ENCODE results near the gene FARSA.
"Not testable (repeated sequence)": the region's sequence is repeated elsewhere in the genome, so short reads cannot be mapped to it uniquely, and the experiment has no call there.

Gene FARSA

DNA sequence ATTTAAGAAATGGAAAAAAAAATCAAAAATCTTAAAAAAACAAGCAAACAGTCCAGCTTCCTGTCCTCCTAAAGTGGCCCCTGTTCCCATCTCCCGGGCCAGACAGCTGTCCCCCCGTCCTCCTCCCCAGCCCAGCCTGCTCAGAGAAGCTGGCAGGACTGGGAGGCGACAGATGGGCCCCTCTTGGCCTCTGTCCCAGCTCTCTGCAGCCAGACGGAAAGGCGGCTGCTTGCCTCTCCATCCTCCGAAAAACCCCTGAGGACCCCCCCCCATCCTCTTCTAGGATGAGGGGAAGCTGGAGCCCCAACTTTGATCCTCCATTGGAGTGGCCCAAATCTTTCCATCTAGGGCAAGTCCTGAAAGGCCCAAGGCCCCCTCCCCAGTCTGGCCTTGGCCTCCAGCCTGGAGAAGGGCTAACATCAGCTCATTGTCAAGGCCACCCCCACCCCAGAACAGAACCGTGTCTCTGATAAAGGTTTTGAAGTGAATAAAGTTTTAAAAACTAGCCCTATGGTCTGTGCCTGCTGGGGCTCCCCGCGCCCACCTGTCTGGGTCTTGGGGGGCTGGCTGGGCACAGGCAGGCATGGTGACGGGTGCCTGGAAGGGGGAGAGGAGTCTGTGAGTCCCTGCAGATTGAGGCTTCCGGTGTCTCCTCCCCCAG, 19.8 kb upstream of the FARSA start:
- no peak for DNase-seq (ENCODE audit: low read depth)
- TF ChIP-seq, protein P1, sequence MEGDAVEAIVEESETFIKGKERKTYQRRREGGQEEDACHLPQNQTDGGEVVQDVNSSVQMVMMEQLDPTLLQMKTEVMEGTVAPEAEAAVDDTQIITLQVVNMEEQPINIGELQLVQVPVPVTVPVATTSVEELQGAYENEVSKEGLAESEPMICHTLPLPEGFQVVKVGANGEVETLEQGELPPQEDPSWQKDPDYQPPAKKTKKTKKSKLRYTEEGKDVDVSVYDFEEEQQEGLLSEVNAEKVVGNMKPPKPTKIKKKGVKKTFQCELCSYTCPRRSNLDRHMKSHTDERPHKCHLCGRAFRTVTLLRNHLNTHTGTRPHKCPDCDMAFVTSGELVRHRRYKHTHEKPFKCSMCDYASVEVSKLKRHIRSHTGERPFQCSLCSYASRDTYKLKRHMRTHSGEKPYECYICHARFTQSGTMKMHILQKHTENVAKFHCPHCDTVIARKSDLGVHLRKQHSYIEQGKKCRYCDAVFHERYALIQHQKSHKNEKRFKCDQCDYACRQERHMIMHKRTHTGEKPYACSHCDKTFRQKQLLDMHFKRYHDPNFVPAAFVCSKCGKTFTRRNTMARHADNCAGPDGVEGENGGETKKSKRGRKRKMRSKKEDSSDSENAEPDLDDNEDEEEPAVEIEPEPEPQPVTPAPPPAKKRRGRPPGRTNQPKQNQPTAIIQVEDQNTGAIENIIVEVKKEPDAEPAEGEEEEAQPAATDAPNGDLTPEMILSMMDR (IDR thresholded peaks at IDR 0.05; ENCODE audit: low read length, missing control alignments), result no peak
- H3K4me3 ChIP-seq (replicated peaks; ENCODE audit: low read depth, low read length), result peak overlapping the region; percentile 3

DNA sequence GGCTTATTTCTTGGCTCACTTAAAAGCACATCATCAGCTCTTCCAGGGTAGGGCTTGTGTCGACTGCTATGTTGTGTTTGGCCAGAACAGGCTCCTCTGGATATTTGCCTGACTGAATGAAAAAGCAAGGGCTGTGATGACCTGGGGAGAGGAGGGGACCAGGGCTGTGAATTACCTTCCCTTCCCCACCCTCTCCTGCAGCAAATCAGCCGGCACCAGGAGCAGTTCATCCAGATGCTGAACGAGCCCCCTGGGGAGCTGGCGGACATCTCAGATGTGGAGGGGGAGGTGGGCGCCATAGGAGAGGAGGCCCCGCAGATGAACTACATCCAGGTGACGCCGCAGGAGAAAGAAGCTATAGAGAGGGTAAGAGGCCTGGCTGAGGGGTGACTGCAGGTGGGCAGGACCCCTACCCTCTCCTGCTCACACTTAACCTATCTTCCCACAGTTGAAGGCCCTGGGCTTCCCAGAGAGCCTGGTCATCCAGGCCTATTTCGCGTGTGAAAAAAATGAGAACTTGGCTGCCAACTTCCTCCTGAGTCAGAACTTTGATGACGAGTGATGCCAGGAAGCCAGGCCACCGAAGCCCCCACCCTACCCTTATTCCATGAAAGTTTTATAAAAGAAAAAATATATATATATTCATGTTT, 19.1 kb upstream of the FARSA start:
- H3K4me3 ChIP-seq (replicated peaks; ENCODE audit: low read depth, low read length), result no peak overlapping the region
- peak; percentile 86 for DNase-seq (ENCODE audit: low read depth)
- TF ChIP-seq, protein P1 (IDR thresholded peaks at IDR 0.05; ENCODE audit: low read length, missing control alignments), result no peak

DNA sequence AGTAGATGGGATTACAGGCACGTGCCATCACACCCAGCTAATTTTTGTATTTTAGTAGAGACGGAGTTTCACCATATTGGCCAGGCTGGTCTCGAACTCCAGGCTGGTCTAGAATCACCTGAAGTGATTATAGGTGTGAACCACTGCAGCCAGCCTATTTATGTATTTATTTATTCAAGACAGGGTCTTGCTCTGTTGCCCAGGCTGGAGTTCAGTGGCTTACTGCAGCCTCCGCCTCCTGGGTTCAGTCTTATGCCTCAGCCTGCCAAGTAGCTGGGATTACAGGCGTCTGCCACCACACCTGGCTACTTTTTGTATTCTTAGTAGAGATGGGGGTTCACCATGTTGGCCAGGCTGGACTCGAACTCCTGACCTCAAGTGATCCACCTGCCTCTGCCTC, 18.5 kb upstream of the FARSA start:
- DNase-seq (ENCODE audit: low read depth); H3K4me3 ChIP-seq (replicated peaks; ENCODE audit: low read depth, low read length): not testable (repeated sequence)

DNA sequence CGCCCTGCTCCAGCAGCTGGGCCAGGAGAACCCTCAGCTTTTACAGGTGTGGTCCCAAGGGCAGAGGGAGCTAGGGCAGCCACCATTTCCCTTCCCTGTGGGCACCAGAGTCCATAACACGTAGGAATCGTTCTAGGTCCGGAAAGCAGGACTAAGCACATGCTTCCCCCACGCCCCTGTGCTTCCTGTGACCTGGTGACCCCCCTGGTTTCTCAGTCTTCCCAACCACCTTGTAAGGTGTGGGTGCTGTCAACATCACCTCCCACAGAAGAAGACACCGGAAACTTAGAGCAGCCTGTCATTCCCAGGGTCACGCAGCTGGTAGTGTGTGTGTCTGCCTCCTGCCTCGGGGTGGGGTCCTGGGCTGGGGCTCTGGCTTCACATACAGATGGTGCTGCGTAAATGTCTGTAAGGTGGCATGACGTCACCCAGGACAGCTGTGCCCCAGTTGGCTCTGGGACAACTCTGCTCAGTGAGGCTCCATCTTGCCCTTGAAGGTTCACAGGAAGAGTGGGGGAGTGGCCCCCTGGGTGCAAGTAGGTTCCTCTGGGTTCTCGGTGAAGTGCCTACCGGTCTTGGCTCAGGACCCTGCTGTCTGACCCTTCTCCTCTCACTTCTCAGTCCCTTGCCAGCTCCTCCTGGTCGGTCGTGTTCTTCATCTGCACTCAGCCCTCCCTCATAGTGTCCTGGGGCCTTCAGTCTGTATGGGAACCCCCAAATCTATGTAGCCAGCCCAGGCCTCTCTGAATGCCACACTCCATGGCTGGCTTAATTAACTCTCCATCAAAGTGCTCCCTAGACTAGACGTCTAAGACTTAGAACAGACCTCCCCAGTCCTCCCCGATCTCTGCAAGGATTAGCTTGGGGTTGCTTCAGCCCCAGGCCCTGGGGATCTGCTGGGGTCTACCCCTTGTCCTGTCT, 16.1 kb upstream of the FARSA start:
- DNase-seq (ENCODE audit: low read depth), result no peak
- TF ChIP-seq, protein P1 (IDR thresholded peaks at IDR 0.05; ENCODE audit: low read length, missing control alignments), result no peak

DNA sequence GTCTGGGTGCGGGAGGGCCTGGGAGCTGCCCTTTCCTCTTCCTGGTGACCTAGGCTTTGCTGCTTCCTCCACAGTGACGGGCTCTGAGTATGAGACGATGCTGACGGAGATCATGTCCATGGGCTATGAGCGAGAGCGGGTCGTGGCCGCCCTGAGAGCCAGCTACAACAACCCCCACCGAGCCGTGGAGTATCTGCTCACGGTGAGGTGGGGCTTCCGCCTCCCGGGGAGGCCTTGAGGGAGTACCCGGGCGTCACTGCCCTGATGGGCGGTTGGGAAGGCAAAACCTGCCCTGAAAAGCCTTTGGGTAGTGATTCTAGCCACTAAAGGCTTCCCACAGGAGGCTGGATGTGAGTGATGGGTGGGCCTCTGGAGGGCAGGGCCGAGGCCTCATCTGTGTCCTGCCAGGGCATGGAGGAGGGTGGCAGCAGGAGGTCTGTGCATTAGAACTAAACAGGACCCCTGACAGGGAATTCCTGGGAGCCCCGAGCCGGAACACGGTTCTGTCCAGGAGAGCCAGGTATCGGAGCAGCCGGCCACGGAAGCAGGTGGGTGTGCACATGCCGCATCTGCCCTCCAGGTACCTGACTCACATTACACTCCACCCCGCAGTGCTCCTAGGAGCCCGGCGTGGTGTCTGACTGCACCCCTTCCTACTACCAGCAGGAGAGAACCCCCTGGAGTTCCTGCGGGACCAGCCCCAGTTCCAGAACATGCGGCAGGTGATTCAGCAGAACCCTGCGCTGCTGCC, 15.3 kb upstream of the FARSA start:
- DNase-seq (ENCODE audit: low read depth), result no peak
- TF ChIP-seq, protein P1 (IDR thresholded peaks at IDR 0.05; ENCODE audit: low read length, missing control alignments), result no peak
- H3K4me3 ChIP-seq (replicated peaks; ENCODE audit: low read depth, low read length), result no peak overlapping the region

More for the DNA sequence above, 16.1 kb upstream of the FARSA start:
- H3K4me3 ChIP-seq (replicated peaks; ENCODE audit: low read depth, low read length), result no peak overlapping the region

DNA sequence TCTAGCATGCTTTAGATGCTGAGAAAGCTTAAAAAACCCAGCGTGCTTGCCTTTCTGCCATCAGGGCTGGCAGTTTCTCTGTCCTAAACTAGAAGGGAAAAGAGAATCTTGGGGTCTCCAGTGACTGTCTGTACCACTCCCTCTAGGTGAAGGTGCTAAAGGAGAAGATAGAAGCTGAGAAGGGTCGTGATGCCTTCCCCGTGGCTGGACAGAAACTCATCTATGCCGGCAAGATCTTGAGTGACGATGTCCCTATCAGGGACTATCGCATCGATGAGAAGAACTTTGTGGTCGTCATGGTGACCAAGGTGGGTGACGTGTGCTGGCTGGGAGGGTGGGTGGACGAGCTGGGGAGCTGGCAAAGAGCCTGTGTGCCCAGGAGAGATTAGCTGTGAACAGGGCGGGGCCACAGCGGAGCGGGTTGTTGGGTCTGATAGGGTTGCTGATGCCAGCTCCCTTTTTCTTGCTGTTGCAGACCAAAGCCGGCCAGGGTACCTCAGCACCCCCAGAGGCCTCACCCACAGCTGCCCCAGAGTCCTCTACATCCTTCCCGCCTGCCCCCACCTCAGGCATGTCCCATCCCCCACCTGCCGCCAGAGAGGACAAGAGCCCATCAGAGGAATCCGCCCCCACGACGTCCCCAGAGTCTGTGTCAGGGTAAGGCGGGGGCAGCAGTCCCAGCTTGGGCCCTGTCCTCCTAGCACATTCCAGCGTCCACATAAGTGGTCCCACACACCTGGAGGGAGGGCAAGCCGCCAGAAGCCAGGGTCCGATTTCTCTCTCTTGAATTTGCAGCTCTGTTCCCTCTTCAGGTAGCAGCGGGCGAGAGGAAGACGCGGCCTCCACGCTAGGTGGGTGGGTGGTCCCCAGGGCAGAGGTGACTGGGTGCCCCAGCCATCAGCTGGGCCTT, 14.4 kb upstream of the FARSA start:
- TF ChIP-seq, protein P1 (IDR thresholded peaks at IDR 0.05; ENCODE audit: low read length, missing control alignments), result no peak
- no peak for DNase-seq (ENCODE audit: low read depth)
- H3K4me3 ChIP-seq (replicated peaks; ENCODE audit: low read depth, low read length), result no peak overlapping the region
